GM19455 (cell line): ENCODE results near the gene INHBA.
A peak's percentile ranks its signal among the peaks of the same experiment; 100 is the strongest.

Experiments used
- ATAC-seq: cut with Tn5 transposase; IDR thresholded peaks from one replicate; pipeline ENCODE4 v1.9.1; 2021; ENCODE audit not compliant: unreplicated experiment

Gene INHBA

DNA sequence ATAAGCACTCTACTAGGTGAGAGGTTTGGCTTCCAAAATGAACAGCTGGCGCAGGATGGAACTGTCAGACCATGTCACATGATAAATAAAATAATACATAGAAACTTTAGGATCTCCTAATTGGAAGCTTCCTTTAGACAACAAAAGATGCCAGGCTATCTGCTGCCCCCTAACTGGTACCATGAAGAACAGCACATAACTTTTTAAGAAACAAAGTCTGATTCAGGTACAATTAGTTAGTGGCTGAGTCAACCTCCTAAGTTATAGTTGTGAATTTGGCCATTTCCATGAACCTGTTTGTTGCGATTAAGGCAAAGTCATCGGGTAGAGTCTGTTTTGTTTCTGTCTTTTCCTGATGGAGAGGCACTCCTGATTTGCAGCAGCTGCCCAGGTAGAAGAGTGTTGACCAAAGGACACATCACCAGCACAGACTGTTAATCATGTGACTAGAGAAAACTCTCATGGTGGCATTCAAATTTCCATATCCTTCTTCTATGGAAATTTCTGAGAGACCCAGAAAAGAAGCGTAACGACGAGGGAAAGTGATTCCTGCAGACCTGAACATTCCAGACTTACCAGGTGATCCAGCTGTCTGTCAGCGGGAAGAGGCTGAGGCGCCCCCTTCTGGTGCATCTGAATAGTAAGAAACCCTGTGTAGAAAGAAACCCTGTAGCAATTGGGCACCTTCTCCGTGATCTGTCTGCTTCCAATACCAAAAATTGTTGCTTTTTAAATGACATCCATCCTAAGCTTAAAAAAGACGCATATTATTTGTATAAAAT, 8.6 kb upstream of the INHBA start:
- no peak for ATAC-seq

DNA sequence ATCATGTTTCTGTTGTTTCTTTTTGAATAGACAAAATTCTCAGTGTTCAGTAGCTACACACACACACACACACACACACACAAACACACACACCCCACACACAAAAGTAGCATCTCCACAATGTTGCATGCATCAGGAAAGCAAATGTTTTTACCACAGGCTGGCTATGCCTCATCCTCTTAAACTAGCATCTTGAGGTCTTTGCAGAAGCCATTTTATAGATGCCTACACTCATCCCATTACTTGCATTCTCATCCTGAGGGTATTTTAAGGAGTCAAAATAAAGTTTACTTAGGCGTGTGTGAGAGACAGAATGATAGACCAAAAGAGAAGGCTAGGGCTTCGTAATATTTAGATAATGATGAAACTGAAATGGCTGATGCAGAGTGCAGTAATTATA, 7.9 kb upstream of the INHBA start:
- ATAC-seq: no peak

DNA sequence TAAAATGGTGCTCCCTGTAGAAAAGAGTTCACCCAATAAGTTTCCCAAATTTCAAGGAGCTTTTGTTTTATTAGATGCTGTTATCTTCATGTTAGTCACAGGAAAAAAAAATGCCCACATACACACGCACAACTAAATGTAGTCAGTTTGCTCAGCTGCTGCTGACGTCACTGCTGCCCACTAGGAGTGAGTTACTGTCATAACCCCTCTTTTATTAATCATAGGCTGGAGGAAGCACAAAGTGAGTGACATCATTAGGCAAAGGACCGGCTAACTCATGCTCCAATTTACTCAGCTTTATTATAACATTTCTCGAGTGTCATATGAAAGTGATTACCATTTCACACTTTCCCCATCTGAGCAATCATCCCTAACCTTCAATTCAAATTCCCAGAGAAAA, 6.7 kb upstream of the INHBA start:
- ATAC-seq: no peak

DNA sequence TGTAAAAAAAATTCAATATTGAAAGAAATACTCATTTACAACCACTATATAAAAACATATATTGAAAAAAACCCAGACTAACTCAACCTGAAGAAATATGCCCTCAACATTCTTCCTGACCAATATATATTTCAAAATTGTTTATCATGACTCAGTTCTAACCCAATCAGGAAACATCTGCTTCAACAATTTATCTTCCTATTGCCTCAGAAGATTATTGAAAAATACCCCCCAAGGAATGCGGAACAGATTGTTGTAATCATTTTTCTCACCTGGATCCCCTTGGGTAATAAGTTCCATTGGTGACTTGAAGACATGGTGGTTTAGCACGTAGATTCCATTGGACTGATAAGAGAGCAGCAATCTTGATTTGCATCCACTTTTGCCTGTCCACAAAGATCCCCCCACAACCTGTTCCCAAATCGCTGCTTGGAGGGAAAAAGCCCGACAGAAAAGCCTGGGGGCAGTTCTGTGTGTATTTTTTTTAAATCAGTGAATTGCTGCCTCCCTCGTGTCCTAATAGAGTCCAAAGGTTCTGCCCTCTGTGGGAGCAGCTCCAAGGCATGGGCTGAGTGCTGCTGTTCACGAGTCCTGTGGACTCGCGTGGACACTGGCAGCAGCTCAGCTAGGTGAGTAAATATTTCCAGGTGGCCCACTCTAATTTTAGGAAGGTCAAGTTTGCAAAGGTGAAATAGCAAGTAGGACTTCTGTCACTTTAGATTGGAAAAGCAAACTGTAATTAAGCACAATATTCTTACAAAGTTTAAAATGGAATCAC, 5.9 kb upstream of the INHBA start:
- ATAC-seq: no peak

DNA sequence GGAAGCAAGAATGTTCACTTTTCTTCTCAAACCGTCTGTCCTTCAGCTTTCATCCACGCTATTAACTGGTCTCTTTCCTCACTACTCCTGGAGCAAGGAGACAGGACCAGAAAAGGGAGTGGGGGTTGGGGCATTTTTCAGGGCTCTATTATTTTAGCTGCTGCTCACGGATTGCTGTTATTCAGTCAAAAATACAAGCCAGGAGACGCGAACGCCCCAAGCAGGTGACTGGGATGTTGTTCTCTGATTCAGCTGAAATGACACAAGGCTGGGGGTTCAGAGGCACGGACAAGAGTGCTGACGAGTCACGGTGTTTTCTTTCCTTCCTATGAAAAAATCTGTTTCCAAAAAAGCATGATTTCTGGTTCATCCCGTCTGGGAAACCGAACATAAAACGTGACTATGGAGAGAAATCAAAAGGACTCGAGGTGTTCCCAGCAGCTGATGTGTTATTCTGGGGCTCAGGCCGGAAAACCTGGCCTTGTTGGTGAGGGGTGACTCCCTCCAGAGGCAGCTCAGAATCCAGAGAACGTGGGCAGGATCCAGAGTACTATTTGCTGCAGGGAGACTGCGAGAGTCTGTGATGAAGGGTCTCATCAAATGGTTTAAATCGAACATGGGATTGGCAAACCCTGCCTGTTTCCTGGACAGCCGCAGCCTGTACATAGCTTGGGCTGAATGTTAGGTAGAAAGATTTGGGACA, 3.5 kb upstream of the INHBA start:
- no peak for ATAC-seq

DNA sequence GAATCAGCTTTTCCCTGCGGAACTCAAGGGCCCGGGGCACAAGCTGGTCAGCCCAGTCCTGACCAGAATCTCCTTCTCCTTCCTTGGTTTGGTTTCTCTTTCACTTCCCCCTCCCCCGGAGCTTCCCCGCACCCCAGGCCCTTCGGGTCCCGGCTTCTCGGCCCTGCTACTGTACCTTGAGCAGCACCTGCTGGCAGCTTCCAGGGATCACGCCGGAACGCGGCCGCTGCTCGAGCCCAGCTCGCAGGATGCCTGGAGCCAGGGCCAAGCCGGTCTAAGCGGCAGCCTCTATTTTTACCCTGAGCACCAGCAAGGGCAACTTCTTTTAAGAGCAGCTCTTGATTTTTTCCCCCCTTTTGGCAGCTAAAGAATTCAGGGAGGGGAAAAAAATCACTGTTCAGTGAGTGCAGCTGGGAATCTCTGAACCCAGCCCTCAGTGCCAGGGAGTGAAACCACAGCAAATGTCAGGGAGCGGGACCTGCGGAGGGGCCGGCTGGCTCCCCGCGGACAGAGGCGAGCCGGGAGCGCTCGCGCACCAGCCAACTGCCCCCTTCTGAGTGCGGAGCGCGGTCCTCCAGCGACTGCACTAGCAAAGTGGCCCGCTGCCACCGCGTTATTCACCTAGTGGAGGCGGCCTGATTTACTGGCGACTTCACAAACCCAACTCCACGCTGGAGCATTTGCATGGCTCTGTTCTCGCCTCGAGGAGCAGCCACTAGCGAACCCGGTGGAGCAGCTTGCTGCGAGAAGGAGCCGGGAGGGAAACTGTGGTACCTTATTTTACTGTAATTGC, 2.4 kb upstream of the INHBA start:
- peak; percentile 95 for ATAC-seq

DNA sequence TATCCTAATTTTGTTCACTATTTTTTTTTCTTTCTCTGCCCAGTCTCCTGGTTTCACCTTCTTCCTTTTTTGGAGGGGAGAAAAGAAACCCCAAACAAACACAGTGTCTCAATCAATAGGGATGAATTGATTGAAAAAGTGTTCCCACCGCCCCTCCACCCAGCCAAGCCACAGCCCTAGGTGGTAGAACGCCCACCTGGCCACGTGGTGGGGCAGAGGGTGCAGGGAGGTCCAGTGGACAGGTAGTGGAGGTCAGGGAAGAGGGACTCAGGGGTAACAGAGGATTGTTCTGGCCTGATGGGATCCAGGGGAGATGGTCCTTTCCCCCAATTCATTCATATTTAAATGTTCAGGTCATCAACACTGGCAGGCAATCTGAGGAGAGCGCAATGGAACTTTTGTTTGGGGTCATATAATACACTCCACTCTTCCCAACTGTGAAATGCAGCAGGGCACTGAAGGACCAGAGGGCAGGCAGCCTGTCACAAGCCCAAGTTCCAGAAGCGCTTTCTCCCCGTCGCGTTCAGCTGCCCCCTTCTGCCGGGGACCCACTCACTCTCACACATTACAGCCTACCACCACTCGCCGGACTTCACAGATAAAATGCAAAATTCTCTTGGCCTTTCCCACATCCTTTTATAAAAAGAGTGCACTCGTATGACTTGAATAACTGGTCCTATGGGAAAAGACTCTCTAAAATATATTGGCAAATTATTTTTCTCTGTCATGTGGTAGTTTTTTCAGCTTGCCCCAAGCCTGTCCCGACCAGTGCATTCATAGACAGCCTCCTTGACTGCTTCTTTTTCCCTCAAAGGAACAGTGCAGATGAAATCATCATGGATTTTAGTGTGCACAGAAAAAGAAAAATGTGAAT, 1.6 kb downstream of the INHBA start:
- no peak for ATAC-seq

DNA sequence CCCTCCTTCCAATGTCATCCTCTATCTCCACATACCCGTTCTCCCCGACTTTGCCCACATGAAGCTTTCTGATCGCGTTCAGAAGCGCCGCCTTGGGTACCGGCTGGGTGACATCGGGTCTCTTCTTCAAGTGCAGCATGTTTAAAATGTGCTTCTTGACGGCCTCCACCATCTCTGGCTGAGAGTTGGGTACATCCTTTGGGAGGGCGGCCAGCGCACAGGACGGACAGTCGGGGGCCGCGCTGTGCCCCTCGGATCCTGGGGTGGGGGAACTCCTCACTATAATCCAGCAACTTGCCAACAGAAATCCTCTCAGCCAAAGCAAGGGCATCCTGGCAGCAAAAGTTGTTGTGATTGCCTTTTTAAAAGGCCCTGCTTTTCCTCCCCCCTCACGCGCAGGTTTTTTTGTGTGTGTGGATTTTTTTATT, 2.8 kb downstream of the INHBA start:
- no peak for ATAC-seq

DNA sequence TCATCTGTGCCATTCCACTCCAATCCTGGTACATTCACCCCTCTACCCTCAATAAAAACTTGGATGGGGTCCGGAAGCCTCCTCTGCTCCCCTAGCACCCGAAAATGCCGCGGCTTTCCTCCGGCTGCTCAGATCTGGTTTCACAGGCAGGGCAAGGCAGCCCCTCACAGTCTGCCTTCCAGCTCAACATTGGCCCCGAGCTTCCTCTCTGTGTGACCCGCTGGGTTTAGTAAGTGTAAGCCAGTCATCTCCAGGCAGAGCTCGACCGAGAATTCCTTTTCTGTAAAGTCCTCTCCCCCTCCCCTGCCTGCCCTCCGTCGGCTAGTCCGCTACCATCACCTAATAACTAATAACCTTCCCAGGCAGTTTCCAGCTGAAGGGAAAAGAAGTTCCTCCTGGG, 3.4 kb downstream of the INHBA start:
- ATAC-seq: no peak

DNA sequence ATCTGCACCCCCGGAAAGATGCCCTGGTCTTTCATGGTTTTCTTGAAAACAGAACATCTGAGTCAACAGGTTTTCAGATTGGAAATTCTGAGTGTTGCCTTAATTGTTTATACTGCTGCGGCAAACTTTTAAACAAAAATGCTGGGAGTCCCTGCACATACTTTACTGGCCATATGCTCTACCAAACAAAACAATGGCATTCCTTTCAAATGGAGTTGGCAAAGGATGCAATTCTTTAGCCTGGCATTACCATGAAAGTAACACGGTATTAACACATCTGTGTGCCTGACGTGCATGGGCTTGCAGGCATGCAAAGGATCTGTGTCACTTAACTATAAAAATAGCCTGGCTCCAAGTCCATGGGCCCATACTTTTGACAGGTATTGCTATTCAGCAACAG, 4.2 kb downstream of the INHBA start:
- ATAC-seq: no peak

DNA sequence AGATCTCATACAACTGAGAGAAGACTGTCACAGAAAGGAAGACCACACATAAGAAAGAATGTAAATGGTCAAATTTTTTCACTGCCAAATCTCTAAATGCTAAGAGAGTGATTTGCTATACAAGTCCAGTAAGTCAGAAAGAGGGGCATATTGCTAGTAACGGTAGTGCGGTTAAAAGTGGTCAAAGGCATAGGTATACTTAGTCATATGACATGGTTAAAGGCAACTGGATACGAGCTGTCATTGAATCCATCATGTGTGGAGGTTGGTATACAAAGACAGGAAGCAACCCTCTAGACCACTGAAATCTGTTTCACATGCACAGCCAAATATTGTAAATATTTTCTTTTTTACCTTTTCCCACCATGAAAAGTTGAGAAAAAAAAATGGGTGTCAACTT, 4.8 kb downstream of the INHBA start:
- ATAC-seq: no peak

DNA sequence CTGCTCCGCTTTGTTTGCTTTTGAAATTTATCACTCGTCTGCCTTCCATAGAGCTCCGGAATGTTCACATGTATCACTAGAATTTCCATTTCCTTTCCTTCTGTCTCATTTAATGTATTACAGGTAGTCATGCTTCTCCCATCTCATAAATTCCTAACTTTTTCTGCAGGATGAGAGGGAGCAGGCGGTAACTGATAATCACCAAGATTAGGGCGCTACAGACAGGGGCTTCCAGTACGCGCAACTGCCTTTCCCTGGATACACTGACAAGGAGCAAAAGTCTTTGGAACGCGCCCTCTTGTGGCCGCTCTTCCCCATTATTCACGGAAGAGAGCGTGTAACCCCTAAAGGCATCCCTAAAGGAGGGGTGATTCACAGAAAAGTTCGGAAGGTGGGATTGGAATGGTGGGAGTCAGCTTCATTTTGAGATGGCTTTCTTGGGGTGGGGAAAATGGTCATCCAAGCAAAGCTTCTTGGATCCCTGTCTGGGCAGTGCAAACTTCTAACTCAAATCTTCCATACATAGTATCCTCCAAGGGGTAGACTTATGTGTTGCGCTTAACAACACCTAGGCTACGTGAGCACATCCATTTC, 6.5 kb downstream of the INHBA start:
- ATAC-seq: no peak

DNA sequence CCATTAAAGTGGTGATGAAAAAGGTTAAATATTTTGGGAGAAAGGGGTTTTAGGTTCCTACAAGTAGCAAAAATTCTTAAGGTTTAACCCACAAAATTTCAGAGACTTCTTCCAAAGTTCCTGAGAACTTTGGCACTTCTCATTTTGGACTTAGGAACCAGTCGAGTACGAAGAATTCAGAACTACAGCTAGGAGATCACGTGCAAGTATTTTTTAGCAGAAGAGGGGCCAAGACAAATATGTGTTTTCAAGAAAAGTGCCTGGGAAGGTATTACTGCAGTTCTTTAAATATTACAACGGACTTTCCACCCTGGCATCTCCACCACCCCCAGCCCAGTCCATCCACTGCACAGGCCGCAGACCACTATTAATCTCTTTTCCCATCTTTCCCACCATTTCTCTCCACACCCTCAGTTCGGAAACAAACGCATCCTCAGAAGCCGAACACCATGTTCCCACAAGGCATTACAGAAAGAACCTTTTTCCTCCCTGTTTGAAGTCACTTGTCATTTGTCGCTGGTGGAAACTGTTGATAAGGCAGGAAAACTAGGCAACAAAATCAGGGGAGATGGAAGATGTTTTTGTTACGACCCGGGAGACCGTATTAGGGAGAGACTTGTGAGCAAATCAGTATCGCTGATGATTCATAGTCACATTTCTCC, 7.1 kb downstream of the INHBA start:
- ATAC-seq: no peak

DNA sequence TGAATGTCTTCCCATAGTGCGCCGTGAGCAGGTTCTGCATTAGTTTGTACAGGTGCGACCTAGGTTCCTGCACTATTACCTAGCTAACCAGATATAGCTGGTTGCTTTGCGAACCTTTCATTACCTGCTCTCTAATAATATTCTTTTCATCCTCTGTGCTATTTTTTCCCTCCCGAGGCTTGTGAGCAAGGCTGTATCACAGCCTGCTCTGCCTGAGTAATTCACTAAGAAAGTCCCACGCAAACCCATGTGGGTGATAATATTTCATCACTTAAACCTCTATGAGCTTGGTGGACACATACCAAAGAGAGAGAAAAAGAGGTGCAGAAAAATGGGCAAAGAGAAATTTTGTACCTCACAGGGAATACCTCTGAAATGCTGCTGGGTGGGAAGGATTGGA, 8.4 kb downstream of the INHBA start:
- ATAC-seq: no peak

DNA sequence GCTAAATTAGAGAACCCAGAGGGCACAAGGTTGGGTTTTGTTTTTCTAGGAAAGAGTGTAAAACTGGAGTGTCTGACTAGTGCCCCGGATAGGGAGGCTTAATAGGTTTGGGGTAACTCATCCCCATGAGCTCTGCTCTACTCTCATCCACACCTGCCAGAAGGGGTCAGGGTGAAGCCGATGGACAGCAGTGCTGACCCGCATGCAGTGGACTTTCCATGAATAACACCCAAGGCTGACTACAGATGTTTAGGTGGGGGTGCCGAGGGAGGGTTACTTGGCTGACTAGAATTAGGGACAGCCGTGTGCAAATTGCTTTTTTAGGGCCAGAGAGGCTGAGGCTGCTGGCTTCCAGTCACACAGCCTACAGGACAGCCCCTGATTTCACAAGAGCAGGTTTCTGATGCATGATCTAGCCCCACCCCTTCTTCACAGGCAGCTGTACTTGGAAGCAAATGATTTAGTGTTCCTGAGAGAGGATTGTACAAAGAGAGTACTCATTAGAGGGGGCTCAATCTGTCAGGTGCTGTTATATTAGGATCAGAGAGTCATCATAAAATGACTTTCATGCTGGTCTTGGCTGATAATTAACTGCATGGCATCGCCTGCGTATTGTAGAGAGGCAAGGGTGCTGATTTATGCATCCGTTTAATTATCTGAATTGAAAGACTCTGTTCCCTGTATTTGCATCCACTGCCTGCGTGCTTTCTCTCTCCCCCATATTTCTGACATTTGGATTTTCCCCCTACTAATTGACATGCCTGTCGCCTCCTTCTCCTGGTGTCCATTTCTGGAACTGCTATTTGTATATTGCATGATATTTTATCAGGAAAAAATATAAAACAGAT, 9.5 kb downstream of the INHBA start:
- no peak for ATAC-seq

DNA sequence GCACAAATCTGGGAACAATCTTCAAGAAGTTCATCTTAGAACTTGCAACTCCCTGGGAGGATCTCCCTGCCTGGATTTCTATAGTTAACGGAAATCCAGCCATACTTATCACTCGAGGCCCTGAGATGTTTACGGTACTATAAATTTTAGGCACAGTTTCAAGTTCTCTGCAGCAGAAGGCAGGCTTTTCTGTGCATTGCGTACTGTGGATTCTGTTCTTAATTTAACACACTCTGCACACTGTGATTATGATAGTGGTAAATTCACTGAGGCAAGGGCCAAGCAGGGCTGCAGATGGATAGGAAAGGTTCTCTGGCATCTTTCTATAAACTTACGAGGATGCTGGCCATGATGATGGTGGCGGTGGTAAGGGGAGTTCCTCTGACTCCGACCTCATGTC, 10.6 kb downstream of the INHBA start:
- no peak for ATAC-seq

DNA sequence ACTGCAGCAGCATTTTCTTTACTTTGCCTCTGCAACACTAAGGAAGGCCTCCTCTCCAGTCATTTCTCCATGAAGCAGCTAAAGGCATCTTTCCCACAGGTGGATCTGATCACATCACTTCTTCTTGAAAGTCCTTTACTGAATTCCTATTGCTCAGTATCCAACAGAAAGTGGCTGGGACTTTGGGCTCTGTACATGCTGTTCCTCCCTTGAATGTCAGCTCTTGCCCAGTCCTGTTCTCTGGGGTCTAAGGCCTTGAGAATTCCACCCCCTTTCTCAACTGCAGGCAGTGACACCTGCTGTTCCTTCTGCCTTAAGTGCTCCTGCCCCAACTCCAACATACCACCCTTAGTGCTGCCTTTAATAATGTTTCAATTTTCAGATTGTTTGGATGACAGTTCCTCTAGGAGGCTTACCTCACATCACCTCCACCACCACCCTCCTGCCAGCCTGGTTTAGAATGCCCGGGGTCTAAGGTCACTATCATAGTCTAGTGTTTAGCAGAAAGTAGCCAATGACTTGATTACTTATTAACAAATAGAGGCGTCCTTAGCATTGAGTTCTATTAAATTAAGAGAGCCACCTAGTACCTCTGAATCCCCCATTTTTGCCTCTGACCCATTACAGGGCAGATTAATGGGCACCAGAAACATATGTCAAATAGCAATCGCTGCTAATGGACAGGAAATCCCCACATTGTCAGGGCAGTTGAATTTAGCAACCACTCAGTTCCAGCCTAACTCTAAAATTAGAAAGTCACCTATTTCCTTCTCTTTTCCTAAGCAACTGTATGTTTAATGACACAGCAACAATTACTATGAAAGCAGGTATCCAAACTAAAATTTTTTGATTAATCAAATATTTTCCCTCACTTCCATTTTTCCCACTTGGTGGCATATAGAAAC, 11.4 kb downstream of the INHBA start:
- no peak for ATAC-seq
